Activated CD8-positive, alpha-beta T cell treated with anti-CD3 and anti-CD28 coated beads, Interleukin-2, amount 10 ng/mL, durations not matched to agents 7 days and 5 days (primary cell): ENCODE data around the gene RASGEF1B. TPM values are rescaled to one million over a fixed set of nuclear protein-coding genes. Genes with fewer than 3 reads are reported as not detected.

Experiments
- ATAC-seq: fragments of 150-1000 bp; cut with Tn5 transposase; one replicate; pipeline ENCODE4 v1.10.0; 2021; ENCODE audit warnings: moderate library complexity
- CTCF ChIA-PET: fragments of 350-600 bp; sonication (Branson Sonifier 250); formaldehyde crosslinking; loops from one replicate; lab custom pipeline; 2021; ENCODE audit warnings: antibody characterized with exemption; lab: Charles Lee
- POLR2A ChIA-PET: fragments of 350-600 bp; sonication (Branson Sonifier 250); formaldehyde crosslinking; loops from one replicate; lab custom pipeline; 2021; ENCODE audit warnings: antibody characterized with exemption; lab: Charles Lee
- DNase-seq: peaks from one replicate; pipeline ENCODE4 v3.0.0-alpha.2; 2020
- H3K27ac Mint-ChIP-seq: one replicate; pipeline ENCODE4 v1.8.0; 2021; ENCODE audit warnings: mild to moderate bottlenecking, mixed read lengths
- H3K27me3 Mint-ChIP-seq: one replicate; pipeline ENCODE4 v1.8.0; 2021; ENCODE audit warnings: low read depth, mixed read lengths
- H3K36me3 Mint-ChIP-seq: one replicate; pipeline ENCODE4 v1.8.0; 2021; ENCODE audit warnings: low read depth, mixed read lengths
- H3K4me1 Mint-ChIP-seq: one replicate; pipeline ENCODE4 v1.8.0; 2021; ENCODE audit warnings: low read depth, mixed read lengths
- H3K4me3 Mint-ChIP-seq: one replicate; pipeline ENCODE4 v1.8.0; 2021; ENCODE audit warnings: mild to moderate bottlenecking, mixed read lengths
- H3K9me3 Mint-ChIP-seq: one replicate; pipeline ENCODE4 v1.8.0; 2022; ENCODE audit warnings: mixed read lengths; ENCODE audit not compliant: insufficient read depth
- total RNA-seq, 2 experiments: library from RNA; stranded (reverse); gene quantifications; one replicate each; pipeline ENCODE4 v1.2.3, GENCODE V29; 2021

RASGEF1B gene
- total RNA-seq, 2 experiments from 2014 or later = 2.0 to 2.4 TPM

DNA sequence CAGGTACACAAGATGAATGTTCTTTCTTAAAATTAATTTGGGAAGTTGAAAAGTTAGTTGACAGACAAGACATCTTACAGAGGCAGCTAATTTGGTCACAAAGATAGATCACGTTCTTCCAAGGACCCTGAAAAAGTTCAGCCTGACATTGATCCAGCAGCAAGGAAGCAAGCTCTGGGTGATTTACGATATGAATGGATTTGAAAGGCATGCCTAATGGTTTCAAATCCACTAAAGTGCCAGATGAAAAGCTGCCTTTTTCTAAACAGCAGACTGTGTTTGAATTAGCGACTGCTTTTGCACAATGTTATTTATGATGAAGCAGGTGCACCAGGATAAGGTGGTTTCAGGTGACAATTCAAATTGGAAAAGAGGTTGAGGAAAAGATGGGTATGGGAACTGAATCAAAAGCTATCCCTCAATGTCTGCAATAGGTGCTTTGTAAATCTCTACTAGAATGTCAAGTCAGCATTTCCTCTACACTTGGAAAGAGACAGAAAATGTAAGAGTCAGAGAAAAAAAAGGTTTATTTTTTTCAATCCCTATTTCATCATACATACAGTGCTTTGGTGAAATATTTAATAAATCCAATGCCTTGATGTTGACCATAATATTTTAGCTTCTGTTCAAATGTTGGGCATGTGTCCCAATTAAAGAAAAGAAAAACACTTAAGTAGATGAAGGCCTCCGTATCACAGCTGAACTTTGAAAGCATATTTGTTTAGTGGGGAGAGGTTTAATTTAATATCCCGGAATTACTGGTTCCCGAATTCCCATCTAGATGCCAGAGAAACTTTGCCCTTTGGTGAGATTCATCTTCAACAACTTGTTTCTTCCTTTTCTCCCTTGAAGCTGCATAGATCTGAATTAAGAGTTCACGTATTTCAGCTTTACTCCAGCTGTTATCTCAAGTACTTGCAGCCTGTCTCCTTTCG is 6.0 kb downstream of the RASGEF1B start:
- no peaks in the 10 kb centered on the region for H3K27me3 Mint-ChIP-seq
- H3K9me3 Mint-ChIP-seq = no peaks in the 10 kb centered on the region
- H3K4me1 Mint-ChIP-seq = peaks cover 12% of the 10 kb centered on the region
- no peak for DNase-seq
- H3K27ac Mint-ChIP-seq = no peak overlapping the region
- H3K4me3 Mint-ChIP-seq = no peak overlapping the region
- no peak for ATAC-seq
- POLR2A ChIA-PET = interaction anchor here (0.8 kb wide), 1 partner anchor 43 kb away, joined by 3 read pairs; no protein-coding TSS in a partner anchor
- H3K36me3 Mint-ChIP-seq = no peaks in the 10 kb centered on the region
- CTCF ChIA-PET = interaction anchor here (0.9 to 8.8 kb wide), 8 partner anchors 12 to 736 kb away, joined by 3 to 150 read pairs (median 8); no protein-coding TSS in a partner anchor

DNA sequence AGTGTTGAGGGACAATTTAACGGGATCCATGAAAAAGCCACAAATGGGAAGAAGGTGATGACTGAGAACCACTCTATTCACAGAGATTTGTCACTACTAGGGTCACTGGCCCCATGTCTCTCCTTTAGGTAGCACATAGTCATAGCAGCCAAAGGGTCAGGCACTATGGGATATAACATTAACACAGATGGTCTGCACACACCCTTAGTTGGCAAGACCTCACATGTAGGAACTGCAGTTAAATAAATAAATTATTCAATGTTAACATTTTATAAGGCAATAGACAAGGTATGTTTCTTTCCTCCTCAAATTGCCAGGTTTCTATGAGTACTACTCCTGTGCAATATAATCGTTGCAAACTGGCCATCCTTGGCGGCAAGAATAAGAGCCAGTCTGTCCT is 10.9 kb downstream of the RASGEF1B start:
- no peak overlapping the region for H3K4me3 Mint-ChIP-seq
- H3K27me3 Mint-ChIP-seq = no peaks in the 10 kb centered on the region
- ATAC-seq (no peak), DNase-seq (no peak)
- H3K27ac Mint-ChIP-seq = no peak overlapping the region
- no peaks in the 10 kb centered on the region for H3K9me3 Mint-ChIP-seq
- peaks cover 13% of the 10 kb centered on the region for H3K36me3 Mint-ChIP-seq
- CTCF ChIA-PET = interaction anchor here (0.9 kb wide), 2 partner anchors 10 to 732 kb away, joined by 3 read pairs; no protein-coding TSS in a partner anchor
- no peaks in the 10 kb centered on the region for H3K4me1 Mint-ChIP-seq
- POLR2A ChIA-PET = no interaction called here

DNA sequence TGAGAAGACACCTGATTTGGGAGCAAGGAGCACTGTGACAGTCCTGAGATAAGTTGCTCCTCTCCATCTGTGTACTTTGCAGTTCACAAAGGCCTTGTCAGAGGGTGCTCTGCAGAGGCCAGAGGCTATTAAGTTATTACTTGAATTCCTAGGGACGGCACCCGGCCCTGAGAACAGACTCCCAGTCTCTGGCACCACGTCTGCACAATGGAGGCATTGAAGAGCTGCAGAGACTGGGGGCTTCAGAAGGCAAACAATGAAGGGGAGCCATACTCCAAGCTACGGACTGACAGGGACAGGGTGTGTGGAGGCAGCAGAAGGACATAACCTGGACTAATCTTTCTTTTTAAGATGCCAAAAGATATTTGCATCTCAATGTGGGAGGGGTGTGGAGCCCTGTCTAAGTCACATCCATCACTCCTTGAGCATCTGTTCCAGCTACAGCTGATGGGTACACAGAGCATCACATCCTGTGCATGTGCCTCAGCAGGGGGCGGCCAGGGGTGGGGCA is 11.5 kb downstream of the RASGEF1B start:
- no peak for ATAC-seq
- Mint-ChIP-seq H3K27ac (no peak overlapping the region), H3K9me3 (no peaks in the 10 kb centered on the region), H3K4me3 (no peak overlapping the region), H3K36me3 (peaks cover 15% of the 10 kb centered on the region), H3K27me3 (no peaks in the 10 kb centered on the region), H3K4me1 (peaks cover 2% of the 10 kb centered on the region)
- CTCF ChIA-PET = no interaction called here
- no peak for DNase-seq
- POLR2A ChIA-PET = no interaction called here

DNA sequence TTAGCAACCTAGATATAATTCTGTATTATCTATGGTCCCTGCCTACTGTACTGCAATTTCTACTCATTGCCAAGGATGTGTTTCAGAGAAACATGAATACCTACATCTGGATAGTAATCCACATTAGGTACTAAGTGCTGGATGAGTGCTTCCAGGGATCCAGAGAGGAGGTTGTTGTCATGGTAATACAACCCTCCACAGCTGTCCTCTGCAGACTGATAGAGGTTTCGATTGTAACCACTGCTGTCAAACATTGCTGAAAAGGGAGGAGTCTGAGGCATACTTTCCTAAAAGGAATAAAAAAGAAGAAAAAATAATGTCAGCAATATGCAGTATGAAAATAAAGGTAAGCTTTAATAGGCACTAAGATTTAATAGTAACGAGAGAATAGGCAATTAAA is 12.5 kb downstream of the RASGEF1B start:
- ChIA-PET CTCF (interaction anchor here (1.0 to 1.7 kb wide), 2 partner anchors 8 to 12 kb away, joined by 3 to 9 read pairs; partner anchors contain the start of gene RASGEF1B), POLR2A (no interaction called here)
- DNase-seq (no peak), ATAC-seq (no peak)
- Mint-ChIP-seq H3K27ac (no peak overlapping the region), H3K9me3 (no peaks in the 10 kb centered on the region), H3K27me3 (no peaks in the 10 kb centered on the region), H3K36me3 (peaks cover 18% of the 10 kb centered on the region), H3K4me1 (peaks cover 13% of the 10 kb centered on the region), H3K4me3 (no peak overlapping the region)

DNA sequence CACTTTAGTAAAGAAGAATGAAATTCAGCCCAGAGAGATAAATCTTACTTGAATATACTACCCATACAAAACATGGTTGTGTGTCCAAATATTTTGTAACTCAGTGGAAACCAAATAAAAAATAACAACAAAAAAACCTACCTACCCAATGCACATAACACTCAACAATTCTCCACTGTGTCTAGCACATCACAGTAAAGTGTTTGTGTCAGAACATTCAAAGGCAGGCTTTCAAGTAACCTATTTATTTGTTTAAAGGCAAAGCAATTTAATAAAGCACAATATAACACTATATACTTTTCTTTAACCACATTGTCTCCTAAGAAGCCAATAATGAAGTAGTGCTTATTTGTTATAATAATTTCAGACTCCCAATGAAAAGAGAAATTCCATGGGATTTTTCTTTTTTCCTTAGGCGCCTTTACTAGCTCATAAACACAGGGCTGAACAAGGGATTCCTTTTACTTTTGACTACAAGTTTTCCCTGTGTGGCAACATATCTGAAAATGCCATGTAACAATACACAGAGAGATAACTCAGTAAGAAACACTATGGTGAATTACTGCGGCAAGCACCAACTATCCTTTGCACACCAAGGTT is 13.7 kb downstream of the RASGEF1B start:
- Mint-ChIP-seq H3K9me3 (no peaks in the 10 kb centered on the region), H3K4me1 (peaks cover 13% of the 10 kb centered on the region), H3K27ac (no peak overlapping the region), H3K4me3 (no peak overlapping the region), H3K27me3 (no peaks in the 10 kb centered on the region), H3K36me3 (peaks cover 20% of the 10 kb centered on the region)
- DNase-seq = no peak
- ChIA-PET CTCF (interaction anchor here (1.0 to 1.7 kb wide), 2 partner anchors 9 to 13 kb away, joined by 3 to 9 read pairs; partner anchors contain the start of gene RASGEF1B), POLR2A (no interaction called here)
- ATAC-seq = no peak

DNA sequence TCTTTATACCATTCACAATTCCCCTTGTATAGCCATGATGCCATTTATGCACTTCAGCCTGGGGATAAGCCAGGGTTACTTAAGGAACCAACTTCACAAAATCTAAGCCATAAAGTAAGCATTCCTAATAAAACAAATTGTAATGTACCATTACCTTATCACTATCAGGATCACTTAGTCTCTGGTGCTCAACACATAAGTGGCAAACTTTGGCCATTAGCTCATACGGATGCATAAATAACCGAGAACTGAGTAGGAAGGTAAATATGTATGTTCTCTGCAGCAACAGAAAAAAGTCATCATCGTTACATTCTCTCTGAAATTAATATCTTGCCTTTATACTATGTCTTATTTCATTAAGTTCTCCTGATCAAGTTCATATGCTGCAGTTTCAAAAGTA is 14.4 kb downstream of the RASGEF1B start:
- Mint-ChIP-seq H3K36me3 (peaks cover 20% of the 10 kb centered on the region), H3K27me3 (no peaks in the 10 kb centered on the region), H3K27ac (no peak overlapping the region), H3K4me1 (peaks cover 13% of the 10 kb centered on the region), H3K4me3 (no peak overlapping the region), H3K9me3 (no peaks in the 10 kb centered on the region)
- ChIA-PET CTCF (interaction anchor here (5.1 kb wide), 1 partner anchor 10 kb away, joined by 24 read pairs; no protein-coding TSS in a partner anchor), POLR2A (interaction anchor here (1.3 kb wide), 1 partner anchor 15 kb away, joined by 3 read pairs; the partner anchor contains the start of gene RASGEF1B)
- DNase-seq = no peak
- ATAC-seq = no peak

DNA sequence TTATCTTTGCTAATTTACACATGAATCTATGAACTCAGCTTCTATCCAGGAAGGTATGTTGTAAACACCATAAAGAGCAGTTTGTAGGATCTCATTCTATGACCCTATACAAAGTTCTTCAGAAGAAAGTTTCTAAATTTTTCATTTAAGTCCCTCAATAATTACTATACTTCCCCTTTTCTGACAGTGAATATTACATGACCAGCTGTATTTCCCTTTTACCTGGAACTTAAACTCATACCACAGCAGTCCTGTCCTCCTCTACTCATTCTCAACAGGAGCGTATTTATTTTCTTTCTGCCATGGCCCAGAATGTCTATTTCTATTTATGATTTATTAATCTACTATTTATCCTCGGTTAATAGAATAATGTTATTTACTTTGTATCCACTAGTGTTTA is 15.8 kb downstream of the RASGEF1B start:
- POLR2A ChIA-PET = no interaction called here
- no peak for ATAC-seq

DNA sequence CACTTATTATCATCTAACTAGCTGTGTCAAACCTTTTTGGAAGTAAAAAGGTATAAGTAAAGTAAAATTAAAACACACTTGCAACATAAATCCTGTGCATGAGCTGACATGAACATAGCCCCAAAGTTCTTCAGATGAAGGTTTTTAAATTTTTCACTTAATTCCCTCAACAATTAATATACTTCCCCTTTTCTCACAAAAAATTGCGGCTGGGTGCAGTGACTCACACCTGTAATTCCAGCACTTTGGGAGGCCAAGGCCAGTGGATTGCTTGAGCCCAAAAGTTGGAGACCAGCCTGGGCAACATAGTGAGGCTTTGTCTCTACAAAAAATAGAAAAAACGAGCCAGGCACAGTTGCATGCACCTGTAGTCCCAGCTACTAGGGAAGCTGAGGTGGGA is 16.8 kb downstream of the RASGEF1B start:
- no peaks in the 10 kb centered on the region for H3K9me3 Mint-ChIP-seq
- no peak overlapping the region for H3K27ac Mint-ChIP-seq
- CTCF ChIA-PET = interaction anchor here (1.2 to 5.1 kb wide), 5 partner anchors 12 to 814 kb away, joined by 3 to 24 read pairs (median 7); partner anchors contain the start of gene RASGEF1B
- peaks cover 20% of the 10 kb centered on the region for H3K36me3 Mint-ChIP-seq
- H3K27me3 Mint-ChIP-seq = no peaks in the 10 kb centered on the region
- POLR2A ChIA-PET = no interaction called here
- peaks cover 13% of the 10 kb centered on the region for H3K4me1 Mint-ChIP-seq
- no peak for DNase-seq
- no peak for ATAC-seq
- no peak overlapping the region for H3K4me3 Mint-ChIP-seq

More for the DNA sequence above, 15.8 kb downstream of the RASGEF1B start:
- H3K27ac Mint-ChIP-seq = no peak overlapping the region
- H3K27me3 Mint-ChIP-seq = no peaks in the 10 kb centered on the region
- no peak for DNase-seq
- H3K4me1 Mint-ChIP-seq = peaks cover 13% of the 10 kb centered on the region
- no peaks in the 10 kb centered on the region for H3K9me3 Mint-ChIP-seq
- no peak overlapping the region for H3K4me3 Mint-ChIP-seq
- CTCF ChIA-PET = interaction anchor here (1.2 to 5.1 kb wide), 3 partner anchors 11 to 813 kb away, joined by 3 to 24 read pairs (median 7); no protein-coding TSS in a partner anchor
- H3K36me3 Mint-ChIP-seq = peaks cover 20% of the 10 kb centered on the region

DNA sequence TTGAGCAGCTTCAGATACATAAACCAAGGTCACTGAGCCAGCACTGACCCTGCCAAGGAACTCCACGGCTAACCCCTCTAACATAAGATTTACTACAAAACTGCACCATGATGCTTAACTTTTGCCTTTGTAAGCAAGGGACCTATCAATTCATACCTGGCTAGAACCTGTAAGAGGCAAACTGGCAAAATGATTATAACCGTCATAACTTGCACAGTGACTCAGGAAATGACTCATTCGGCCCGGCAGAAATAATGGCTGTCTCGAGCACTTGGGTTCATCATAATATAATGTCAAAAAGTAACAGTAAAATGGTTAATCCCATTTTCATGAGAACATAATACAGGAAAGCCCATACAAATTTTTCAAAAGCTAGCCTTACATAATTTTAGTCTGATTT is 17.2 kb downstream of the RASGEF1B start:
- ATAC-seq (peak; percentile 75), DNase-seq (peak; percentile 54)
- H3K27me3 Mint-ChIP-seq = no peaks in the 10 kb centered on the region
- H3K36me3 Mint-ChIP-seq = peaks cover 20% of the 10 kb centered on the region
- H3K4me3 Mint-ChIP-seq = no peak overlapping the region
- POLR2A ChIA-PET = interaction anchor here (1.1 kb wide), 1 partner anchor 16 kb away, joined by 3 read pairs; no protein-coding TSS in a partner anchor
- peak overlapping the region; percentile 74 for H3K27ac Mint-ChIP-seq
- peaks cover 13% of the 10 kb centered on the region for H3K4me1 Mint-ChIP-seq
- CTCF ChIA-PET = interaction anchor here (1.4 to 5.1 kb wide), 4 partner anchors 11 to 459 kb away, joined by 4 to 24 read pairs (median 12); partner anchors contain the start of gene RASGEF1B
- H3K9me3 Mint-ChIP-seq = no peaks in the 10 kb centered on the region

DNA sequence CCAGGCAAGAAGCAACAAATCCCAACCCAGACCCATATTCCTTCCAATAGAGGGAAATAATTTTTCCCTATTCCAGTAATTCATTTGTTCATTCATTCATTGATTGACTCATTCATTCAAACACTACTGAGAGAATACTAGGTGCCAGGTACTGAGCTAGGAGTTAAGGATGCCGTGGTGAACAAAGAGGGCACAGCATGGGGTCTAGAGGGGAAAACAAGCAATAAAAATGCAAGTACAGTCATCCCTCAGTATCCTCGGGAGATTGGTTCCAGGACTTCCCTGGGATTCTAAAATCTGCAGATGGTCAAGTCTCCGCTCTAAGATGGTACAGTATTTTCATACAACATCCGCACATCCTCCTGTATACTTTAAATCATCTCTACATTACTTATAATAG is 18.7 kb downstream of the RASGEF1B start:
- no peak overlapping the region for H3K27ac Mint-ChIP-seq
- peaks cover 18% of the 10 kb centered on the region for H3K36me3 Mint-ChIP-seq
- CTCF ChIA-PET = interaction anchor here (1.4 to 5.1 kb wide), 3 partner anchors 12 to 18 kb away, joined by 4 to 24 read pairs (median 19); partner anchors contain the start of gene RASGEF1B
- H3K4me3 Mint-ChIP-seq = no peak overlapping the region
- H3K9me3 Mint-ChIP-seq = no peaks in the 10 kb centered on the region
- ATAC-seq (no peak), DNase-seq (no peak)
- no peaks in the 10 kb centered on the region for H3K27me3 Mint-ChIP-seq
- POLR2A ChIA-PET = no interaction called here
- peaks cover 13% of the 10 kb centered on the region for H3K4me1 Mint-ChIP-seq

DNA sequence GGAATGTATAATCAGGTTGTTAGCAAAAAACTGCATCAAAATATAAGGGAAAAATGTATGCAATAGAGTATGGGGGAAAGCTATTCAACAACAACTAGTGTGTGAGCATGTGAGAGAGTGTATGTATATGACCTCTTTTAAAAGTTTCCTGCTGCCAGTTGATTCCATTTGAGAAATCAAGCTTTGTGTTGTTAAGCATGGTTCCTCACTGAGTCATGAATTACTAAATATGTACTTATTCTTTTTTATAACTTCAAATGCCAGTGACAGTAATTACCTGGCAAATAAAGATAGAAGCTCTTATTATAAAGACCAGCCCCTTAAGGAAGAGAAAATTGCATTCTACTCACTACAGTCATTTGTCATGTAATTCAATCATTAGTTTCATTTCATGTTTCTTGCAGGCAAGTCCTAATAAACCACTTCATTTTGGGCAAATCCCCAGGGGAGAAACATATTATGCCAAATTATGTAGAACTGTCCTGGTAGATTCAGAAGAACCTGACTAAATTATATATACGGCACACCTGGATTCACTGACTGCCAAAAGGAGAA is 19.2 kb downstream of the RASGEF1B start:
- Mint-ChIP-seq H3K36me3 (peaks cover 14% of the 10 kb centered on the region), H3K4me3 (no peak overlapping the region), H3K27ac (no peak overlapping the region), H3K4me1 (peaks cover 13% of the 10 kb centered on the region), H3K27me3 (no peaks in the 10 kb centered on the region), H3K9me3 (no peaks in the 10 kb centered on the region)
- POLR2A ChIA-PET = no interaction called here
- CTCF ChIA-PET = interaction anchor here (2.9 to 5.1 kb wide), 2 partner anchors 15 to 18 kb away, joined by 19 to 24 read pairs; partner anchors contain the start of gene RASGEF1B
- DNase-seq (no peak), ATAC-seq (no peak)
